Small intestine (tissue), 7 donors: ENCODE results near the gene NPAS1. TPM values are rescaled to one million over a fixed set of nuclear protein-coding genes. Genes with fewer than 3 reads are reported as not detected.

ENCODE experiments used
- DNase-seq, 2 donors: peaks; one replicate each; pipeline versions ENCODE4 v3.0.0 to v3.0.0-alpha.2; 2013
- FAIRE-seq: peaks from 2 replicates; lab custom pipeline; 2012; peaks lifted over from hg19 to GRCh38; lab: Jason Lieb, UNC
- H3K27ac ChIP-seq, 3 donors: one replicate each; pipeline ENCODE4 v1.5.1; 2013; ENCODE audit warnings: low read length in 2 of 3, mild to moderate bottlenecking in 2 of 3, control low read depth in 1 of 3, inconsistent platforms in 1 of 3, low read depth in 1 of 3, moderate library complexity in 1 of 3
- H3K27me3 ChIP-seq, 3 donors: one replicate each; pipeline ENCODE4 v1.6.1; 2013; ENCODE audit warnings: low read length in 3 of 3, inconsistent platforms in 1 of 3; ENCODE audit not compliant: control insufficient read depth in 3 of 3, insufficient read depth in 3 of 3
- H3K36me3 ChIP-seq, 3 donors: one replicate each; pipeline ENCODE4 v1.6.1; 2013; ENCODE audit warnings: low read length in 3 of 3, inconsistent platforms in 1 of 3, low read depth in 1 of 3, mild to moderate bottlenecking in 1 of 3, moderate library complexity in 1 of 3; ENCODE audit not compliant: control insufficient read depth in 3 of 3, insufficient read depth in 2 of 3
- H3K4me1 ChIP-seq, 3 donors: one replicate each; pipeline ENCODE4 v1.6.1; 2013; ENCODE audit warnings: low read length in 2 of 3, inconsistent platforms in 1 of 3, low read depth in 1 of 3, mild to moderate bottlenecking in 1 of 3, moderate library complexity in 1 of 3; ENCODE audit not compliant: control insufficient read depth in 3 of 3, insufficient read depth in 2 of 3
- H3K4me3 ChIP-seq, 3 donors: one replicate each; pipeline ENCODE4 v1.5.1; 2013; ENCODE audit warnings: low read length in 3 of 3, control low read depth in 1 of 3, inconsistent platforms in 1 of 3, low read depth in 1 of 3, mild to moderate bottlenecking in 1 of 3, moderate library complexity in 1 of 3
- H3K9me3 ChIP-seq, 2 donors: one replicate each; pipeline ENCODE4 v1.6.1; 2013; ENCODE audit warnings: low read depth in 1 of 2, low read length in 1 of 2; ENCODE audit not compliant: control insufficient read depth in 2 of 2, insufficient read depth in 1 of 2
- WGBS, 3 donors: extraction: QIAGEN DNeasy Blood & Tissue Kit; methylation state at CpG; one replicate each; pipeline ENCODE4 v1.1.7; 2013; 5-methylcytosine and 5-hydroxymethylcytosine counted together
- polyA plus RNA-seq, 4 donors: library from polyadenylated mRNA; stranded (reverse) in 3 of 4; unstranded in 1 of 4; fragments of 200-250 nt in 3 of 4; fragments of 120-200 nt in 1 of 4; gene quantifications; one replicate each; pipeline versions ENCODE4 v1.2.1 to v1.2.3, GENCODE V29; 2013
- donor health status: healthy with polysubstance abuse.
- donor health status: control.
- donor health status: control.
- donor health status: Bipolar disorder and iron deficiency.
- donor health status: healthy.

Gene NPAS1
- polyA plus RNA-seq, 4 donors, result 0.24 to 0.44 TPM; not detected in 2

DNA sequence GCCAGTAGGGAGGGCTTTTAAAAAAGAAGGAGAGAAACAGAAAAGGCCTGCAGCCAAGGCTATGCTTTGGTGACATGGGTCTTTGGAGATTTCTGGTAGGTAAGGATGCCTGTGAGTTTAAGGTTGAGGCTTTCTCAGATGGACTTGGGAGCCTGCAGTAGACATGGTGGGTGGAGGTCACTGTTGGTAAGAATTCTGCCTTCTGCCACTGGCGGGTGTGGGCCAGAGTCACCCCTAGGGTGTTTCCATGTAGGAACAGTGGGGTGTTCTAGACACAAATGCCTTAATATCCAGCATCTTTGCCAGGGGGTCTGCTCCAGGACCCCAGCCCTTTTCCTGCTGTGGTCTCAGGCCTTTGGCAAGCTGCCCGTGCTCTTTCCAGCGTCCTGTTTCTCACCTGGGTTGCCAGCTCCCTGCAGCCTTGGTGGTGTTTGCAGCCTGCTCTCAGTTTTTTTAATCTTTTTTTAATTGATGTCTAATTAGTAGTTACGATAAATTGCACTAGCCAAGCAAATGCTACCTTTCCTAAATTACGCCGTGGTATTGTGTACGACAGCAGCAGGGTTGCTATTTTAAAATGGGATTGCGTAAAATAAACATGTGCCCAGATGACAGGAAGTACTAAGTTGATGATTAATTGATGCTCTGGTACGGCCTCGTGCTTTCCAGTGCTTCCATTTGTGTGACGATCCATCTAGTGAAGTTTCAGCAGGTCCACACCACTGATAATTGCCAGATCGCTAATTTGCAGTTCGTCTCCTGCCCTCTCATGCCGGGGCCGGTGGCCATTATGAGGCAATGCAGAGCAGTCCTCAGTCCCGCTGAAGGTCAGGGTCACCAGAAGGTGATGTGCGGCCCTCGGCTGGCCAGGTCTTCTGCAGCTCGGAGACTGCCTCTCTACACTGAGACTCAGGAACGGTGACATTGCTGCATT is 35.3 kb upstream of the NPAS1 start:
- H3K4me1 ChIP-seq, result peaks cover 0 to 14% (median 2%) of the 10 kb centered on the region in 3 donors

DNA sequence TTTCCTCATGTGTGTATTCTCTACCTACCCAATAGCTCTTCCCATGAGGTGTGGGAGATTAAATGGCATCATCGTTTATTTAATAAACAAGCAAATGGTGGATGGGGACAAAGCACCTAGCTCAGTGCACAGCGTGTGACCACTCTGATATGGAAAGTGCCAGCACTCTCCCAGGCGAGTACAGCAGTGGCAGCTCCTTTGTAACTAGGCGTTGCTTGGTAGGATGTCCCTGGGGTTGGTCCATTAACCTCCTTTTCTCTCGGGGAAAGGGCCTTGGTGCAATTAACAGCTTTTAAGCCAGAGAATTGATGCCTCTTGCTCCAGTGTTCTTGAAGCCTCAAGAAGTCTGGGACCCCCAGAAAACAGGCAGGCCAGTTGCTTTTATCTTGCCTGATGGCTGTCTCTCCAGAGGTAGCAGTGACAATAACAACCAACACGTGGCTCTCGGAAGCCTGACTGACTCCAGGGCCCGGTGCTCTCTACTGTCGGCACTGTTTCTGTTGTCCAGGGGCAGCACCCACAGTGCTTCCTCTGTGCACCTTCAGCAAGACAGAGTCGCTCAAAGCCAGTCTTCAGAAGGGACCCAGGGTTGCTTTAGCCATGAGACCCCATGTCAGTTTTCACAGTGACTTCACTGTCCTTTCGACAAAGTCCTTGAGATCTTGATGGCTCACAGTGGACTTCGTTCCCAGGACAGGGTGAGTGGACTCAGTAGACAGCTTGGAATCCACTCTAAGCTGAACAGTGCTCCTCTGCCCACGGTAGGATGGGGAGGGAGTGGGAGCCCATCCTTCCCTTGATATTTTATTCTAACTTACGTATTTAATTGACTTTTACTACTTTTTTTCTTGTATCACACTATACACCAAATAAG is 33.9 kb upstream of the NPAS1 start:
- H3K4me1 ChIP-seq, result peaks cover 0 to 16% (median 2%) of the 10 kb centered on the region in 3 donors
- H3K9me3 ChIP-seq, result no peaks in the 10 kb centered on the region
- H3K27ac ChIP-seq, result no peak overlapping the region
- no peak for FAIRE-seq
- no peak overlapping the region for H3K4me3 ChIP-seq
- DNase-seq, result peak in 1 of 2 donors; percentile 37
- H3K27me3 ChIP-seq, result no peaks in the 10 kb centered on the region
- peaks cover 0 to 58% (median 5%) of the 10 kb centered on the region in 3 donors for H3K36me3 ChIP-seq
- WGBS, 3 donors, result 85% methylated on average over 14 of the region's 14 CpGs

More for the DNA sequence above, 35.3 kb upstream of the NPAS1 start:
- H3K36me3 ChIP-seq, result peaks cover 0 to 55% (median 2%) of the 10 kb centered on the region in 3 donors
- no peaks in the 10 kb centered on the region for H3K27me3 ChIP-seq
- no peaks in the 10 kb centered on the region for H3K9me3 ChIP-seq
- peak overlapping the region in 1 of 3 donors; percentile 17 for H3K27ac ChIP-seq
- WGBS, 3 donors, result 65 to 79% (median 78%) methylated on average over 20 of the region's 20 CpGs
- no peak overlapping the region for H3K4me3 ChIP-seq
- DNase-seq (peak in 1 of 2 donors; percentile 71), FAIRE-seq (no peak)

GRCh38 chr19:46988614-46989230 is 30.9 kb upstream of the NPAS1 start:
- Histone ChIP-seq H3K4me1 (peaks cover 0 to 22% (median 0%) of the 10 kb centered on the region in 3 donors), H3K4me3 (no peak overlapping the region), H3K36me3 (peaks cover 0 to 73% (median 7%) of the 10 kb centered on the region in 3 donors), H3K27me3 (no peaks in the 10 kb centered on the region), H3K27ac (no peak overlapping the region), H3K9me3 (no peaks in the 10 kb centered on the region)
- FAIRE-seq (no peak), DNase-seq (no peak)
- 88 to 90% (median 88%) methylated on average over 14 of the region's 14 CpGs for WGBS, 3 donors

DNA sequence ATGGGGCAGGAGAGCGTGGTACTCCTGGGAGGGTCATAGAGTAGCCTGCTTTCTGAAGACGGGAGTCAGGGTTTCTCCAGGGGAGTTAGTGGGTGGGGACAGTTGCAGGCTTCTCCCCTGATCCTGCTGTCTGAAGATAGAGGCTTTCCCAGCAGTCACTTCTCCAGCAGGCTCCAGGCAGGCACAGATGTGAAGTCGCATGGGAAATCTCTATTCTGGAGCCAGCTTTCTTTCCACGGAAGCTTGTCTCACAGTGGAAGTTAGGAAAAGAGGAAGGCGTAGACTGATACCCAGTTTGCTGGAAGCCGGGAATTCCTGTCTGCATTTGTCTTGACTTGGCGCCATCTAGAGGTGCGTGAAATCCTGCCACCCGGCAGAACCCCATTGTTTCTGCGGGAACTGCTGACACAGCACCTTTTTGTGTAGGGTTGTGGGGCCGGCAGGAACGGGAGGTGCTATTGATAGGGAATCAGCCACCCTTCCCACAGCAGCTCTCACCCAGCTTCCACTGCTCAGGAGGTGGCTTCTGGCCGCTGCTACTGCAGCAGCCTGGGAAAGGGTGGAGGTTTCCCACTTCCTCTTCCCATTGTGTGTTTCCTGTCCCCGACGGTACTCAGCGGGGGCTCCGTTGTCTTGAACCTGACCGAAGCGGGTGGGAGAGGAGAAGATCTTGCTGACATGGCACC is 28.5 kb upstream of the NPAS1 start:
- whole genome bisulfite sequencing, 3 donors, result 13 to 32% (median 26%) methylated on average over 19 of the region's 19 CpGs
- peaks cover 0 to 81% (median 9%) of the 10 kb centered on the region in 3 donors for H3K36me3 ChIP-seq
- H3K27ac ChIP-seq, result peak overlapping the region in 2 of 3 donors; percentile 26 to 35
- no peaks in the 10 kb centered on the region for H3K27me3 ChIP-seq
- peaks cover 0 to 8% (median 0%) of the 10 kb centered on the region in 3 donors for H3K4me1 ChIP-seq
- no peak overlapping the region for H3K4me3 ChIP-seq
- FAIRE-seq, result no peak
- peak; percentile 83 to 87 for DNase-seq
- H3K9me3 ChIP-seq, result no peaks in the 10 kb centered on the region

DNA sequence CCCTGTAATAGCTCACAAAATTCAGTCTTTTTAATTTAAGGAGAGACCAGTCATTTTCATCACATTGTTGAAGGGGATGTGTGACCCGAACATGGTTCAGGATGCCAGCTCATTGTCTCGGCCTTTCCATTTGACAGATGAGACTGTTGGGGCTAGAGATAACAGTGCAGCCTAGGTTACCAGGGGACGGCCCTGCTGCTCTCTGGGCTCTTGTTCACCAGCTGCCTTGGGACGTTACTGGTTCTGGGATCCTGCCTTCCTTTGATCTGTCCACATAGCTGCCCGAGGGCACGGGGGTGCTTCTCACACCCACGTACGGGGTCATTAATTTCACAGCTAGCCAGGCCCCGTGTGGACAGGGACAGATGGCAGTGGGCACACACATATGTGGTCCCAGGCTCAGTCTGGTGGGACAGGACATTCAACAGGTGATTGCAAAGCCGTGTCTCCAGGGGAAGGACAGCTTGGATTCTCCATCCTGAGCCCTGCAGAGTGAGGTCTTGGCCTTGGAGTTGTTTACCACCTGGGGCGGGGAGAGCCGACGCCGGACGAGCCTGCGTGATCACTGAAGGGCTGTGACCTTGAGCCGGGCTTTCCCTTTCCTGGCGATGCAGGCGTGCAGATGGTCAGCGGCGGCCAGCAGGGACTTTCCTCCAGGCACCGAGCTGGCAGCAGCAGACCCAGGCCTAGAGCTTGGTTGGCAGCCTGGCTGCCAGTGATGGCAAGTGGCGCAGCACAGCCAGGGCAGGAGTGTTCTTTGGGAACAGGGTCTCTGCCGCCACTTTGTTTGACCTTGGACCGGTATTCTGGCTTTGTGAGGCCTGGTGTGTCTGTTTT is 26.7 kb upstream of the NPAS1 start:
- Histone ChIP-seq H3K27ac (no peak overlapping the region), H3K36me3 (peaks cover 0 to 93% (median 9%) of the 10 kb centered on the region in 3 donors), H3K4me1 (peaks cover 0 to 8% (median 0%) of the 10 kb centered on the region in 3 donors), H3K4me3 (no peak overlapping the region), H3K27me3 (no peaks in the 10 kb centered on the region), H3K9me3 (no peaks in the 10 kb centered on the region)
- 80 to 88% (median 85%) methylated on average over 25 of the region's 25 CpGs for WGBS, 3 donors
- FAIRE-seq (no peak), DNase-seq (no peak)

- no peaks in the 10 kb centered on the region for H3K27me3 ChIP-seq
- peaks cover 2 to 93% (median 11%) of the 10 kb centered on the region in 3 donors for H3K36me3 ChIP-seq
- no peak overlapping the region for H3K4me3 ChIP-seq
- no peaks in the 10 kb centered on the region for H3K9me3 ChIP-seq
- FAIRE-seq (no peak), DNase-seq (no peak)
- H3K27ac ChIP-seq, result no peak overlapping the region
- 92 to 95% (median 94%) methylated on average over 7 of the region's 7 CpGs for WGBS, 3 donors
- peaks cover 0 to 8% (median 0%) of the 10 kb centered on the region in 3 donors for H3K4me1 ChIP-seq
Measured at GRCh38 chr19:46993622-46994021, 26.0 kb upstream of the NPAS1 start.

DNA sequence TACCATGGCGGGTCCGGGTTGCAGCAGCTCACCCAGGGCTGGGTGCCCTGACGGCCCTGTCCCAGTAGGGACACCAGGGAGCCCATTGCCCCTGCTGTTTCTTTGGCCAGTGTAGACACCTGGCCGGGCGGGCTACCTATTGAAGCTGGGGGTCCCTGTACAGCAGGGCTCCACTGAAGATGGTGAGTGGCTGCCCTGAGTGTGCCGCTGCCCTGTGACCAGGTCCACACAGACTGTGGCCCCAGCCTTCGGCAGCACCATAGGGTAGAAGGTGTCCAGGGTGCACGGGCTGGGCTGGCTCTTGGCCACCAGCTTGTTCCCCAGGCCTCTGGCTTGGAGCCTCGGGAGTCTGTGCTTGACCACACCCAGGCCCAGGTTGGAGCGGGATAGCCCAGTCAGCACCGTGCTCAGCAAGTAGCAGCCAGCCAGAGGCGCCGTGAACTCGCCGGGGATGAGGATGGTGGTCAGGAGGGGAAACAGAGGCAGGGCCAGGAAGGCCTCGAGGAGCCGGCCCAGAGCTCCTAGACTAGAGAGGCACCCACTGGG is 25.4 kb upstream of the NPAS1 start:
- no peaks in the 10 kb centered on the region for H3K9me3 ChIP-seq
- H3K4me1 ChIP-seq, result peaks cover 0 to 8% (median 0%) of the 10 kb centered on the region in 3 donors
- peaks cover 5 to 93% (median 9%) of the 10 kb centered on the region in 3 donors for H3K36me3 ChIP-seq
- no peaks in the 10 kb centered on the region for H3K27me3 ChIP-seq
- no peak overlapping the region for H3K4me3 ChIP-seq
- no peak overlapping the region for H3K27ac ChIP-seq
- FAIRE-seq (no peak), DNase-seq (no peak)
- 93 to 98% (median 94%) methylated on average over 16 to 17 of the region's 17 CpGs for WGBS, 3 donors
